Anterior cingulate cortex (tissue), 58 donors: ENCODE data around the gene EIF2S2.

ENCODE experiments used
- DNase-seq, 58 donors: peaks; one replicate each; lab custom pipeline; 2025; lab: John Stamatoyannopoulos, UW

EIF2S2 gene

GRCh38 chr20:34041226-34041625 lies 70.8 kb downstream of the EIF2S2 start:
- no peak for DNase-seq

- peak in 7 of 58 donors; percentile 2 to 27 (median 14) for DNase-seq
These were observed 71.6 kb downstream of the EIF2S2 start for GRCh38 chr20:34040300-34040995.
